HG03196 (cell line): ENCODE results near the gene WTAP.
"Not testable (repeated sequence)": the region's sequence is repeated elsewhere in the genome, so short reads cannot be mapped to it uniquely, and the experiment has no call there.

Experiments
- ATAC-seq: cut with Tn5 transposase; IDR thresholded peaks from one replicate; pipeline ENCODE4 v1.9.1; 2021; ENCODE audit not compliant: unreplicated experiment

The WTAP gene

GRCh38 chr6:159727717-159728445 is 575 bp downstream of the WTAP start:
- peak; percentile 28 for ATAC-seq

GRCh38 chr6:159728531-159728964 is 1.2 kb downstream of the WTAP start:
- ATAC-seq = no peak

DNA sequence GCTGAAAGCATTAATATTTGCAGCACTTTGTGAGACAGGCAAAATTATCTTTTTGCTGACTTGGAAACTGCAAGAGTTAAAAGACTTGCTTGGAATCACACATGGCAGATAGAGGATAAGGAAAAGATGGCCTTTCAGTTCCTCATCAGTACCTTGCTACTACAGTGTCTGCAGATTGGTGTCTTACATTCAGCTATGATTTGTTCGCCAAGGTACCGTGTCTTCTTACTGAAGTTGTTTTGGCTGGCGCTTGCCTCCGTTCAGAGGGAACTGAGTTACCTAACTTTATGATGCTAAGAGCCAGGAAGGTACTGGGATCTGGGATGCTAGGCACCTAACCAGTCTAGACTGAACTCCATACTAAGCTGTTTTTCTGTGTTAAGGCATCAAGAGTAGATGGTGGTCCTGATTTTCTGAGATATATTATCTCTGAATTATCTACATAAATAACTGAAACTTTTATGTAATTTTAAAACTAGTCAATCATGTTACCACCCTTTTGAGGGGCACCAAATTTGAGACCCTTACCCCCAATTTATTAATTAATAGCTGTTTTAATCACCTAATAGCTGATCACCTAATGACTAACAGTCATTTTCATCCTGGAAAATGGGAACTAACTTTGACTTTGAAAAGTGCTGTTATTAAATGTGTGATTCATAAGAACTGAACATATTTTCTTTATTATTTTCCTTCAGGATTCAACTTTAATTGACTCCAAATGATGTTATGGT is 2.5 kb downstream of the WTAP start:
- ATAC-seq = no peak

DNA sequence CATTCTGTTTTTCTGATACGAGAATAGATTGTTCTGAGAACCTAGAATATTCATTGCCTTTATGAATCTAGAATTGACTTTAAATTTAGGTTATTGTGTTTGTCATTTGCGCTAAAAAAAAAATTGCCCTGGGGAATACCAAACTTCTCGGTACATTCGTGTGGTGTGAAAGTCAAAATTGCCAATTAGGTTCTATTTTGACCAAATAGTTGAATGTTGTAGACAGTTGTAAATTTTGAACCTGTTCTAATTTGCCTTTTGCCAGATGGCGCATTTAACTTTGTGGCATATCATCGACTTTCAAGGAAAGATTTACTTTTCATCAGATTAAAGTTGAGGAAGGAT is 3.0 kb downstream of the WTAP start:
- ATAC-seq = no peak

DNA sequence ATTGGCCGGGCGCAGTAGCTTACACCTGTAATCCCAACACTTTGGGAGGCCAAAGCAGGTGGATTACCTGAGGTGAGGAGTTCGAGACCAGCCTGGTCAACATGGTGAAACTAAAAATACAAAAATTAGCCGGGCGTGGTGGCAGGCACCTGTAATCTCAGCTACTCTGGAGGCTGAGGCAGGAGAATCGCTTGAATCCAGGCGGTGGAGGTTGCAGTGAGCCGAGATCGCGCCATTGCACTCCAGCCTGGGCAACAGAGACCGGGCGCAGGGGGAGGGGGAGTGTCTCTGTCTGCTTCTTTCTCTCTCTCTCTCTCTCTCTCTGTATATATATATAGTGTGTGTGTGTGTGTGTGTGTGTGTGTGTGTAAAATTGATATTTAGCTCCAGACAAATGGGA is 5.2 kb downstream of the WTAP start:
- not testable (repeated sequence) for ATAC-seq

- ATAC-seq = not testable (repeated sequence)
Observed at GRCh38 chr6:159733395-159733794, 6.1 kb downstream of the WTAP start.

DNA sequence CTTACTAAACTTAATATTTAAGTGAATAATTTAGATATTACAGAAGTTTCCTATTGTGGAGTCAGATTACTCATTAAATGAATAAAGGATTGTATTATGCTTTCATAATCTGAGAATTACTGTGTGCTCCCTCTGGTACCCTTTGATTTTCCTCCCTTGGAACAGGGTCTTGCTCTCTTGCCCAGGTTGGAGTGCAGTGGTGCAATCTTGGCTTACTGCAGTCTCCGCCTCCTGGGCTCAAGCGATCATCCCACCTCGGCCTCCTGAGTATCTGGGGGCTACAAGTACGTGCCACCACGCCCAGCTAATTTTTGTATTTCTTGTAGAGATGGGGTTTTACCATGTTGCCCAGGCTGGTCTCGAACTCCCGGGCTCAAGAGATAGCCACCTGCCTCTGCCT is 9.6 kb downstream of the WTAP start:
- no peak for ATAC-seq

- no peak for ATAC-seq
Observed at GRCh38 chr6:159739341-159739740, 12.0 kb downstream of the WTAP start.

GRCh38 chr6:159742165-159742564 is 14.9 kb downstream of the WTAP start:
- no peak for ATAC-seq

DNA sequence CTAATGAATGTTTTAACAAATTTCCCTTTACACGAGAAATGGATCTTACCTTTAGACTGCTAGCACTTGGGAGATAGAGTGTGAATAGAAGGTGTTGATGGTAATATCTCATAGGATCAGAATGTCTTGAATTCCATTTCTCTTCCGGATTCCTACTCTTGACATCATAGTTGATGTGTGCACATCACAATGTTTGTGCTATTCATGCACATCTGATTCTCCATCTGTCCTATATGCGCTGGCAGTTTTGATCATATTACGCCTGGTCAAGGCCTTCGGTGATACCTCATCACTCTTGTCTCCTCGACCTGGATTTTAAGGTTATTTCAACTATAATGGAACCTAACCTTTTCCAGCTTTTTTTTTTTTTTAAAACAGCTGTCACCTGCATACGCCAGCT is 17.8 kb downstream of the WTAP start:
- ATAC-seq = no peak

DNA sequence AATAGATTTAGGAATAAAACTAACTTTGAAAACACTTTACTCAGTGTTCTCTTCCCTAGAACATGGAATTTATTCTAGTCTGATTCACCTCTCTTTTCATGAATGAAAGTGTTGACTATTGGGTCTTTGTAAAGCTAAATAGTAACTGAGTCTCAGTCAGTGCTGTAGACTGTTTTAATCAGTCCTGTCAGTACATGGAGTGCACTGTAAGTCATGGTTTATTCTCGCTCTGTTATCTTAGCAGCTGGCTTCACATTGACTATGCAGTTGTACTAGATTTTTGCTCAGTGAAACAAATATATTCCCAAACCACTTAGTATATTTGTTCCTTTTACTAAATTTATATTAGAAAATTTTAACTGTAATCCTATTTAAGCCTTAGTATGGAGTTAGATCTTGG is 19.5 kb downstream of the WTAP start:
- no peak for ATAC-seq

DNA sequence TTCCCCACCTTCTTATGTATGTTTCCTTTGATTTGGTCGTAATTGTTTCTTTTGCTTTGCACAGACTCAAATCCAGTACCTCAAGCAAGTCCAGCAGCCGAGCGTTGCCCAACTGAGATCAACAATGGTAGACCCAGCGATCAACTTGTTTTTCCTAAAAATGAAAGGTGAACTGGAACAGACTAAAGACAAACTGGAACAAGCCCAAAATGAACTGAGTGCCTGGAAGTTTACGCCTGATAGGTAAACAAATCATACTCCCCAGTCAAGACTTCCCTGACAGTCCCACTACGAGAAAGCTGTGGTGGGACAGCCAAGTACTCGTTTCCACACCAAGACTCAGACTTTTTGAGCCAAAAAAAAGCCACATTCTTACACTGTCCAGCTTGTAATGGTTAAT is 20.8 kb downstream of the WTAP start:
- not testable (repeated sequence) for ATAC-seq

GRCh38 chr6:159751448-159751847 is 24.1 kb downstream of the WTAP start:
- no peak for ATAC-seq

GRCh38 chr6:159753081-159753872 is 26.0 kb downstream of the WTAP start:
- ATAC-seq = no peak

GRCh38 chr6:159754401-159754800 is 27.1 kb downstream of the WTAP start:
- ATAC-seq = no peak

DNA sequence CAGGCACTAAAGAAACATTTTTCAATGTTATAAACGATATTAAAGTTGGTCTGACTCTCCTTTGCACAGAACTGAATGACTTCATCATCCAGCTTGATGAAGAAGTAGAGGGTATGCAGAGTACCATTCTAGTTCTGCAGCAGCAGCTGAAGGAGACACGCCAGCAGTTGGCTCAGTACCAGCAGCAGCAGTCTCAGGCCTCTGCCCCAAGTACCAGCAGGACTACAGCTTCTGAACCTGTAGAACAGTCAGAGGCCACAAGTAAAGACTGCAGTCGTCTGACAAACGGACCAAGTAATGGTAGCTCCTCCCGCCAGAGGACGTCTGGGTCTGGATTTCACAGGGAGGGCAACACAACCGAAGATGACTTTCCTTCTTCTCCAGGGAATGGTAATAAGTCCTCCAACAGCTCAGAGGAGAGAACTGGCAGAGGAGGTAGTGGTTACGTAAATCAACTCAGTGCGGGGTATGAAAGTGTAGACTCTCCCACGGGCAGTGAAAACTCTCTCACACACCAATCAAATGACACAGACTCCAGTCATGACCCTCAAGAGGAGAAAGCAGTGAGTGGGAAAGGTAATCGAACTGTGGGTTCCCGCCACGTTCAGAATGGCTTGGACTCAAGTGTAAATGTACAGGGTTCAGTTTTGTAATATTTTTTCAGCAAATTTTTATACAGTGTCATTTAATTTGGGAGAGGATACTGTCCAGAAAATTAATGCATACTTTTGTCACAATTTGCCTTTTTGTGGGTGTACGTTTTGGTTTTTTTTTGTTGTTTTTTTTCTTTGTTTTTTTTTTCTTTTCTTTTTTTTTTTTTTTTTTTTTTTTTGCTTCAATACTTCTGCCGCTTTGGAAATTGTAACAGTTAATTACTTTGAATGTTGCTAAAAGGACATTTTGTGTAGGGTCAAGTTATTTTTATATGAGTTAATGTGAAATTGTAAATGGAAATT is 27.9 kb downstream of the WTAP start:
- no peak for ATAC-seq

DNA sequence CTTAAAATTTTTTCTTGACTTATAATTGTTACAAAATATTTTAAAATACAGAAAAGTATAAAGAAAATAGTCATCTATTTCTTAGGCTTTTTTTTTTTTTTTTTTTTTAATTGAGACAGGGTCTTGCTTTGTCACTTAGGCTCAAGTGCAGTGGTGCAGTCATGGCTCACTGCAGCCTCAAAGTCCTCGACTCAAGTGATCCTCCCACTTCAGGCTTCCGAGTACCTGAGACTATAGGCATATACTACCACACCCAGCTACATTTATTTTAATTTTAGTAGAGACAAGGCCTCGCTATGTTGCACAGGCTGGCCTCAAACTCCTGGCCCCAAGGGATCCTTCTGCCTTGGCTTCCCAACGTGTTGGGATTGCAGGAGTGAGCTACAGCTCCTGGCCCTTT is 29.2 kb downstream of the WTAP start:
- no peak for ATAC-seq

DNA sequence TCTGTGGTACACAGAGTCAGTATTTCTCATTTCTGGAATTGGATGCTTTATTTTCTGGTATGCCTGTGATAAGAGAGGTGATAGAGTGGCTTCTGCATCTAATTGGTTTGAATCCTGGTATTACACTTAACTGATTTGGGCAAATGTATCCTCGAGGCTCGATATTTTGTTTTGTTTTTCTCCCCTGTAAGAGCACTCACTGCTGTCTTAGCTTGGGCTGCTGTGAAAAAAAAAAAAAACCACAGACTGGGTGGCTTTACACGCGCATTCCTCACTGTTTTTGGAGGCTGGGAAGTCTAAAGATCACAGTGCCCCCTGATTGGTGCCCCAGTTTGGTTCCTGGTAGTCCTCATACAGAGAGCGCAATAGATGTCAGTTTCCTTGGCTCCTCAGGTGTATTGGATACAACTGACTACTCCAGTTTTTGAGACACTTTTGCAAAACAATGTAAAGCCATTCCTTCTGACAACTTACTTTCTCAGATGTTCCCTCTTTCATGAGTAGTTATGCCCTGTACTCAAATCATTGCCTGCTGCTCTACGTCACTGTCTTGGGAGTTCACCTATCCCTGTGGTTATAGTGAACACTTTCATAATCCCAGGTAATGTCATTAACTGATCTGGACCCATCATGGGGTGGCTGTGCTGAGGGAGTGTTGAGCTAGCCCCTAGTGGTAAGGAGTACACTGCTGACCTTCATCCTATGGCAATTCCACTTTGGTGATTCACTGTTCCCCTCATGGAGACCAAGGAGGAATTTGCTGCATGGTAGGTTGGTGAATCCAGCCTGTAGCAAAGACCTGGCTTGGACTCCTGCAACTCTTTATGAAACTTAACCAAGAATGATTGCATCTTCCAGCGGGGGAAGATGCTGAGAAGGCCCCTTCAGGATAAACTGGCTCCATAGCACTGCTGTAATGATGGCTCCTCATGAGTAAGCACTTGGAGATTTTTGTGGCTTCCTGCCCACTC is 31.0 kb downstream of the WTAP start:
- ATAC-seq = no peak

GRCh38 chr6:159759645-159760044 is 32.3 kb downstream of the WTAP start:
- no peak for ATAC-seq
